Iris pigment epithelial cell (primary cell): ENCODE results near the gene GPR176.

Source experiments
- DNase-seq: peaks from one replicate; pipeline ENCODE4 v3.0.0-alpha.2; 2011; ENCODE audit warnings: low read depth

GPR176 gene

GRCh38 chr15:39782441-39783138 is 137.5 kb downstream of the GPR176 start, which contains the start of gene FSIP1:
TSS of gene FSIP1 (minus strand) at chr15:39782841. CDS start at chr15:39776524, 6,317 bp downstream.
- peak; percentile 97 for DNase-seq

- DNase-seq: no peak
These were observed 138.1 kb downstream of the GPR176 start for GRCh38 chr15:39781967-39782302.

GRCh38 chr15:39781147-39781966 is 138.7 kb downstream of the GPR176 start:
- no peak for DNase-seq

DNA sequence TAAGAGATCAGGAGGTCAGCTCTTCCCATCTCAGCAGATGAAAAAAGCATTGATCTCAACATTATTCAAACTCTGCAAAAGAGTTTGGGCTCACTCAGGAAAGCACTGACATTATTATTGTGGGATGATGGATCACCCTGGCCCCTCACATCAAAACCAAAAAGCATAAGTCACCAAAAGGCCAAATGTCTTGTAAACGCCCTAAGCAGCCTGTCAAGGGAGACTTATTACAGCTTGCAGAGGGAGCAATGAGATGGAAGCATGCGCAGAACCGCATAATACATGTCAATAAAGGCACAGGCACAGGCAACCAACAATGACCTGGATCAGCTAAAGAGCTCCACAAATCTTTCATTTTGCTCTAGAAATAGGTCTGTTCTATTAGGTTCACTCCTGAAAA is 142.0 kb downstream of the GPR176 start:
- DNase-seq: no peak

DNA sequence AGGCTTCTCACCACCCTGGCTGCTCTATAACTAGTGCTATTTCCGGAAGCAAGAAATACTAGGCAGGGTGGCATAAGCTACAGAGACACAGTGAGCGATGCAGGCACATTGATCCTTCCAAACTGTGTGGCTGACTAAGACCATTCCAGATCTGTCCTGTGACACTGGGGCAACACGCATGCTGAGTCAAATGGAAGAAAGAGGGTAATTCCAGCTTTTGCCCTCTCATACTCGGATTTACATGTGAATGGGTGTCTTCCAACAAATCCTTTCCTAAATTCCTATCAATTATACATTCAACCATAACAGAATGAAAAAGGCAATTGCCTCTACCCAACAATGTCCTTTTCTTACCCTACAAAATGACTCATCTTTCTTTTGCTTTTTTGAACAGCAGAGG is 142.6 kb downstream of the GPR176 start:
- DNase-seq: no peak

- DNase-seq: no peak
These were observed 144.0 kb downstream of the GPR176 start for GRCh38 chr15:39776068-39776467.

DNA sequence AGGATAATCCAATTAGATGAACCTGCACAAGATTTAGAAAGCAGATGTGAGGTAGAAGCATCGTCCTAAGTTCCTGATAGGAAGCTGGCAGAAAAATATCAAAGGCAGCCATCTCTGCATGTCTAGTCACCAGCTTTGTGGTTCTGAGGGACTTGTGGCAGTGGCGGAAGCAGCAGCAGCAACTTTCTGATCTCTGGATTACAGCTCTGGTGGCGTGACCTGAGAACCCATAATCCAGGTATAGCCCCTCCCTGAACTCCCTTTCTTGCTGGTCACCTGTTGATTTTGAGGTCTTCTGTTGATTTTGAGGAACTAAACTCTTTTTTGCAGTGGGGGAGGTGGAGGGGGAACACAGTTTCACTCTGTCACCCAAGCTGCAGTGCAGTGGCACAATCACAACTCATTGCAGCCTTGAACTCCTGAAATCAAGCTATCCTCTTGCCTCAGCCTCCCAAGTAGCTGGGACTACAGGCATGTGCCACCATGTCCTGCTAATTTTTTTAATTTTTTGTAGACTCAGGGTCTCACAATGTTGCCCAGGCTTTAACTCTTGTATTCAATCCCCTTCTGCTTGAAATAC is 145.3 kb downstream of the GPR176 start:
- no peak for DNase-seq

DNA sequence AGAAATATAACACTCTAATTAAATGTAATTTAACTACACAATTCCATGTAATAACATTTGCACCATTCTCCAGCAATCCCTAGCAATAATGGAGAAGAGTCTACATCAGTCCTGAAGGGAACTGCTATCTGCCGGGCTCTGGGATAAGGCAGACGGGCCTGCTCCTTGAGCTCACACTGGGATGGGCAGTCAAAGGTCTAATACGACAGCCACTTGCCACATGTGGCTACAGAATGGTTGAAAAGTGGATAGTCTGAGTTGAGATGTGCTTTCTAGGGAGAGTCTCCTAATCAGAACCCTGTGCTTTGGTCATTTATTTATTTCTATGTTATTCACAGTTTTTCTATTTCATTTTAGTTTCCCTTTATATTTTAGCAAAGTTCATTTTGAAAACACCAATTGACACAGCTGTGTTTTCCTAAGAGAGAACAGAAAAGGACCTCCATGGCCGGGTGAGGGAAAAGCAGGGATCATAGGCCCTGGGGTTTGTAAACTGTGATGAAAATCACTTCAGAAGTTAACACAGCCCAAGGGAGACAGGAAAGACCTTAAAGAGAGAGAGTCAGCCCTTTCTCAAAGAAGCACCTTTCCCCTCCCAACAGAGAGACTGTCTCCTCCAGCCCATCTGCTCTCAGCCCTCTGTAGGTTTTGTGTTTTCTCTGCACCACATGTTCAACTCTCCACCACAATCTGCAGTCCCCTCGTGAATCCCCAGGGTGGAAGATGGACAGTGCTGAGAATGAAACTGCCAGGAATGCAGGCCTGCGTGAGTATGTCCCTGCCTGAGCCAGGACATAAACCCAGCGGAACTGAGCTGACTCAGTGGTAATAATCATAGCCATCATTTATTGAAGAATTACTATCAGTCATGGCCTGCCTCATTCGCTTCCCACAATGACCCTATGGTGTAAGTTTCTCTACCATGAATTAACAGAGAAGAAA is 149.0 kb downstream of the GPR176 start:
- DNase-seq: peak; percentile 82

- no peak for DNase-seq
These were observed 152.1 kb downstream of the GPR176 start for GRCh38 chr15:39767921-39768320.

GRCh38 chr15:39761006-39761405 is 159.1 kb downstream of the GPR176 start:
- no peak for DNase-seq

- peak; percentile 71 for DNase-seq
These were observed 163.1 kb downstream of the GPR176 start for GRCh38 chr15:39756806-39757522.

DNA sequence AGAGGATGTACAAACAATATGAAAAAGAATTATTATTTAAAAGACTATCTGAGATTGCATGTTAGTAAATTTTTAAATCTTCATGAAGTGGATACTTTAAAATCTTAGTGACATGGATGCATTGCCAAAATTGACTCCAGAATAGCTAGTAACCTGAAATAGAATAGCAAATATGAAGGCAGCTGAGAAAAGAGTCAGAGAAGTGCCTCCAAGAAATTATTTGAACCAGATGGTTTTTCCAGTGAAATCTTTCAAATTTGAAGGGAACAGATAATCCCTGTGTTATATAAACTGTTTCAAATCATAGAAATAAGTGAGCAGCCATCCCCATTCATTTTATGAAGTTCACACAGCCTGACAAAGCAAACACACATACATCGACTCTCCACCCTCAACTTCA is 167.1 kb downstream of the GPR176 start:
- DNase-seq: no peak

DNA sequence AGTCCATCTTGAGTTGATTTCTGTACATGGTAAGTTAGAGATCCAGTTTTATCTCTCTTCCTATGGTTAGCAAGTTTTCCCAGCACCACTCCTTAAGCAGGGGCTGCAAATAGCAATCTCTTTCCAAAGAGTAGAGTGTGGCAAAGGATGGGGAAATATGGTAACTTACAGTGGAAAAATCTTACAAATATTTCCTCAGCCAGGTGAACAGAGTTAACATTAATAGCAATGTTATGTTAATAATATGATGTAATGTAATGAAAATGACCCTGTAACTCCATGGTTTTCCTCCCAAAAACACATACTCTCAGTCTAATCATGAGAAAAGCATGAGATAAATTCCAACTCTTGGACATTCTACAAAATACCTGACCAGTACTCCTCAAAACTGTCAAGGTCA is 167.8 kb downstream of the GPR176 start:
- DNase-seq: no peak
